Osteocyte (in vitro differentiated cells): ENCODE data around the gene AVPR2. TPM values are rescaled to one million over a fixed set of nuclear protein-coding genes. Genes with fewer than 3 reads are reported as not detected.

ENCODE experiments used
- DNase-seq: peaks from one replicate; pipeline ENCODE4 v3.0.0; 2021; ENCODE audit warnings: mixed read lengths; ENCODE audit not compliant: unreplicated experiment; ENCODE audit errors: extremely low spot score
- H3K27ac Mint-ChIP-seq: one replicate; pipeline ENCODE4 v1.8.0; 2021; ENCODE audit warnings: mild to moderate bottlenecking, mixed read lengths; ENCODE audit not compliant: unreplicated experiment
- H3K27me3 Mint-ChIP-seq: one replicate; pipeline ENCODE4 v1.8.0; 2021; ENCODE audit warnings: mixed read lengths; ENCODE audit not compliant: unreplicated experiment
- H3K36me3 Mint-ChIP-seq: one replicate; pipeline ENCODE4 v1.8.0; 2021; ENCODE audit warnings: mixed read lengths; ENCODE audit not compliant: unreplicated experiment
- H3K4me1 Mint-ChIP-seq: one replicate; pipeline ENCODE4 v1.8.0; 2021; ENCODE audit warnings: mixed read lengths; ENCODE audit not compliant: unreplicated experiment
- H3K4me3 Mint-ChIP-seq: one replicate; pipeline ENCODE4 v1.8.0; 2021; ENCODE audit warnings: mild to moderate bottlenecking, moderate library complexity, mixed read lengths; ENCODE audit not compliant: unreplicated experiment
- H3K9me3 Mint-ChIP-seq: one replicate; pipeline ENCODE4 v1.8.0; 2021; ENCODE audit warnings: mixed read lengths; ENCODE audit not compliant: unreplicated experiment
- CTCF ChIP-seq: fragments of 200-600 bp; sonication (generic); IDR thresholded peaks from 2 replicates; pipeline ENCODE4 v1.5.0; 2021; ENCODE audit warnings: antibody characterized with exemption, mild to moderate bottlenecking, moderate library complexity
- total RNA-seq: library from RNA; stranded (reverse); gene quantifications from 2 replicates; pipeline ENCODE4 v1.2.1, GENCODE V29; 2021

Gene AVPR2
- total RNA-seq, 1 donor from 2014 or later: not detected

- Mint-ChIP-seq H3K4me1 (peaks cover 11% of the 10 kb centered on the region), H3K27me3 (no peaks in the 10 kb centered on the region), H3K27ac (no peak overlapping the region), H3K36me3 (peaks cover 5% of the 10 kb centered on the region), H3K4me3 (peak overlapping the region; percentile 55), H3K9me3 (no peaks in the 10 kb centered on the region)
- no peak for DNase-seq
- no peak for TF ChIP-seq CTCF
Observed at GRCh38 chrX:153935326-153935851, 30.9 kb downstream of the AVPR2 start.

- TF ChIP-seq CTCF: no peak
- H3K27ac Mint-ChIP-seq: no peak overlapping the region
- no peaks in the 10 kb centered on the region for H3K9me3 Mint-ChIP-seq
- DNase-seq: no peak
- H3K36me3 Mint-ChIP-seq: no peaks in the 10 kb centered on the region
- no peaks in the 10 kb centered on the region for H3K27me3 Mint-ChIP-seq
- H3K4me1 Mint-ChIP-seq: peaks cover 15% of the 10 kb centered on the region
- no peak overlapping the region for H3K4me3 Mint-ChIP-seq
Observed at GRCh38 chrX:153937056-153937455, 32.6 kb downstream of the AVPR2 start.

DNA sequence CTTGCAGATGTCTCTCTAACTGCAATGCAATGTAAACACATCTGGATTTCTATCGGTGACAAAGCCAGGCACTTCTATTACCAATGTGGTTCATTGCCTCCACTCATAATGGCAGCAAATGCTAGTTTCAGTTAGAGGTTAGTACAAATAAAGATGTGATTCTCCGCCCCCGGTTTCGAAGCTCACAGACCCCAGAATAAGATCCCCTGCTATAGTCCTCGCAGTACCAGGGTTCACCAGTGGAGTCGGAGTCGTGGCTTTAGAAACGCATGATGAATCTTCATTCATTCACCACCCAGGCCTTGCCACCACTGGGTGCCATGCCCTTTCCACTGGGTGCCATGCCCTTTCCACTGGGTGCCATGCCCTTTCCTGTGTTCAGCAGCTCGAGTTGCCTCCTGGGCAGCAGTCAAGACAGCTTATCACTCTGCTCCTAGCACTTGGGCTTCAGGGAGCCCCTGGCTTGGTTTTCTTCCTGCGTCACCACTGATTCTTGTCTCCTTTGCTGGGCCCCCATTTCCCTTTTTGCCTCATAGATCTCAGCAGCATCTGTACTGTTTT, 33.8 kb downstream of the AVPR2 start:
- TF ChIP-seq CTCF: no peak
- DNase-seq: no peak
- H3K4me3 Mint-ChIP-seq: no peak overlapping the region
- peaks cover 15% of the 10 kb centered on the region for H3K4me1 Mint-ChIP-seq
- H3K9me3 Mint-ChIP-seq: no peaks in the 10 kb centered on the region
- H3K36me3 Mint-ChIP-seq: no peaks in the 10 kb centered on the region
- no peak overlapping the region for H3K27ac Mint-ChIP-seq
- no peaks in the 10 kb centered on the region for H3K27me3 Mint-ChIP-seq

- Mint-ChIP-seq H3K36me3 (no peaks in the 10 kb centered on the region), H3K4me3 (no peak overlapping the region), H3K4me1 (peaks cover 10% of the 10 kb centered on the region), H3K9me3 (no peaks in the 10 kb centered on the region), H3K27ac (no peak overlapping the region), H3K27me3 (no peaks in the 10 kb centered on the region)
- no peak for DNase-seq
- TF ChIP-seq CTCF: no peak
Observed at GRCh38 chrX:153939573-153939972, 35.1 kb downstream of the AVPR2 start.

DNA sequence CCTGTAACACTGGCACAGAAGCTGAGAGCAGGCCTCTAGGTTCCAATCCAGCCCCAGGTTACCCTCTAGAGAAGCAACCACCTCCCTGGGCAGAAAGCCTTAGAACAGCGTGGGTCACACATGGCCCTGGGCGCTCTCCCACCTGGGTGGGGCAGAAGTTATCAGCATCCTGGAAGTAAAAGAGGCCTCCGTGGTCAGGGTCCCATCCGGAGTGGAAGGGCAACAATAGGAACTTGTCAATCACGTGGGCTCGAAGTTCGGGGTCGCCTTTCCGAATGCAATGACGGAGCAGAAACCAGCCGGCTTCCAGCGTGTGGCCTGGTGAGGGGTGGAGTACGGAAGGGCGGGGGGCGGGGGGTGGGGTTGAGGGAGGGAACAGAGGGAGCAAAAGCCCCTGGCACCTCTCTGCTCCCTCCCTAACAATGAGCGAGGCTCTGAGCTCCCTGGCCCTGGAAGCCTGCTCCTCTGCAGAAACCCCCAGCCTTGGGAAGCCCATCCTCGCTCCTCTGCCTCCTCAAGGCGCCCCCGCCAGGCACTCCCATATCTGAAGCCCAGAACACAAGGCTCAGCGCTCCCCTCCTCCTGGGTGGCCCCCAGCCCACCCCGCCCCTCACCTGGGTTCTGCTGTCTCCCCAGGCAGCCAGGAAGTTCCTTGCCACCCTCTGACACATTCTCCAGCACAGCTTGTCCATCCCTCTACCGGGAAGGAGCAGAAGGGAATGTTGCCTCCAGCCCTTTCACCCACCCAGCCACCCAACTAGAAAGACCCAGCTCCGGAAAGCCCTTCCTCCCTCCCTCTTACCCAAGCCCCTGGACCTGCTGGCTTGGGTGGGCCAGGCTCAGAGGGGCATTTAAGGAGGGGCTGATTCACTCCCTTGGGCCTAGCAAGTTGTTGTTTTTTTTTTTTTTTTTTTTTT, 37.1 kb downstream of the AVPR2 start:
- peaks cover 10% of the 10 kb centered on the region for H3K4me1 Mint-ChIP-seq
- TF ChIP-seq CTCF: no peak
- H3K36me3 Mint-ChIP-seq: no peaks in the 10 kb centered on the region
- no peak overlapping the region for H3K4me3 Mint-ChIP-seq
- H3K9me3 Mint-ChIP-seq: no peaks in the 10 kb centered on the region
- DNase-seq: no peak
- no peak overlapping the region for H3K27ac Mint-ChIP-seq
- no peaks in the 10 kb centered on the region for H3K27me3 Mint-ChIP-seq
